Measurements from ENCODE around the gene PSMA7.
A peak's percentile ranks its signal among the peaks of the same experiment; 100 is the strongest.
"Not testable (repeated sequence)": the region's sequence is repeated elsewhere in the genome, so short reads cannot be mapped to it uniquely, and the experiment has no call there.

Gene PSMA7

GRCh38 chr20:62118113-62119043 lies 24.8 kb downstream of the PSMA7 start:
- no peak for DNase-seq

GRCh38 chr20:62117658-62118057 lies 25.5 kb downstream of the PSMA7 start:
- no peak for DNase-seq

GRCh38 chr20:62117362-62117646 lies 25.9 kb downstream of the PSMA7 start:
- DNase-seq: peak in 1 of 2 experiments; percentile 60

GRCh38 chr20:62116558-62117361 lies 26.4 kb downstream of the PSMA7 start:
- DNase-seq: no peak

- not testable (repeated sequence) for DNase-seq
Measured at GRCh38 chr20:62115800-62116407, 27.3 kb downstream of the PSMA7 start.

- DNase-seq: no peak
Measured at GRCh38 chr20:62114894-62115293, 28.3 kb downstream of the PSMA7 start.

GRCh38 chr20:62112368-62112767 lies 30.8 kb downstream of the PSMA7 start:
- DNase-seq: no peak

GRCh38 chr20:62111148-62111547 lies 32.0 kb downstream of the PSMA7 start:
- no peak for DNase-seq

- no peak for DNase-seq
Measured at GRCh38 chr20:62105592-62105991, 37.6 kb downstream of the PSMA7 start.

GRCh38 chr20:62104791-62105345 lies 38.3 kb downstream of the PSMA7 start:
- DNase-seq: no peak

GRCh38 chr20:62104234-62104789 lies 38.9 kb downstream of the PSMA7 start:
- no peak for DNase-seq

- DNase-seq: no peak
Measured at GRCh38 chr20:62103508-62104233, 39.5 kb downstream of the PSMA7 start.

GRCh38 chr20:62101078-62101477 lies 42.1 kb downstream of the PSMA7 start:
- no peak for DNase-seq

- no peak for DNase-seq
Measured at GRCh38 chr20:62097881-62098407, 45.2 kb downstream of the PSMA7 start.

- no peak for DNase-seq
Measured at GRCh38 chr20:62096421-62097380, 46.5 kb downstream of the PSMA7 start.

- no peak for DNase-seq
Measured at GRCh38 chr20:62089393-62089792, 53.8 kb downstream of the PSMA7 start.

GRCh38 chr20:62088258-62089127 lies 54.7 kb downstream of the PSMA7 start:
- DNase-seq: no peak

GRCh38 chr20:62087632-62088031 lies 55.6 kb downstream of the PSMA7 start:
- no peak for DNase-seq

- no peak for DNase-seq
Measured at GRCh38 chr20:62087227-62087626, 56.0 kb downstream of the PSMA7 start.

All from NCI-H187 (cell line).